ENCODE data around the gene CCN6. TPM values are rescaled to one million over a fixed set of nuclear protein-coding genes. Genes with fewer than 3 reads are reported as not detected.

The CCN6 gene
- total RNA-seq, 1 donor from 2014 or later = not detected

- Mint-ChIP-seq H3K4me1 (ENCODE audit: unreplicated experiment) (peaks cover 10% of the 10 kb centered on the region), H3K36me3 (no peaks in the 10 kb centered on the region), H3K9me3 (no peaks in the 10 kb centered on the region), H3K27me3 (peaks cover 4% of the 10 kb centered on the region), H3K4me3 (no peak overlapping the region), H3K27ac (no peak overlapping the region)
- TF ChIP-seq CTCF (conservative IDR thresholded peaks at IDR 0.05) = no peak
- DNase-seq (ENCODE audit: extremely low spot score, unreplicated experiment) = no peak
Observed at GRCh38 chr6:112034616-112034995, 19.3 kb upstream of the CCN6 start.

GRCh38 chr6:112036088-112036637 is 17.7 kb upstream of the CCN6 start:
- Mint-ChIP-seq H3K27me3 (peaks cover 4% of the 10 kb centered on the region), H3K9me3 (no peaks in the 10 kb centered on the region), H3K27ac (no peak overlapping the region), H3K4me3 (no peak overlapping the region), H3K36me3 (no peaks in the 10 kb centered on the region), H3K4me1 (ENCODE audit: unreplicated experiment) (no peaks in the 10 kb centered on the region)
- no peak for DNase-seq (ENCODE audit: extremely low spot score, unreplicated experiment)
- no peak for TF ChIP-seq CTCF (conservative IDR thresholded peaks at IDR 0.05)

DNA sequence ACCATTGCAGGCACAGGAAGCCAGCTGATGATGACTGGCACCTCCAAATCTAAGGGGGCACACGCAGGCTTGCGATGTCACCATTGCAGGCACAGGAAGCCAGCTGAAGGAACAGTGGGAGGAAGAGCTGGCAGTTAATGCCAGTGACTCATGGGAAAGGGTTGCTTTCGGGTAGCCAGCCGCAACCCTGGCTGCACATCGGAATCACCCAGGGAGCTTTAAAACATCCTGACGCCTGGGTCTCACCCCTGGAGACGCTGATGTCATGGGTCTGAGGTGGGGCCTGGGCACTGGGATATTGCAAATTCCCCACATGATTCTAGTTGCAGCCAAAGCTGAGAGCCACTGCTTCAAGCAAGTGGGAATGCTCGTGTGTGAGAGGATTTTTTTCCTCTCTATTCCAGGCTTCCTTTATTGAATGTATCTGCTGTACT is 16.1 kb upstream of the CCN6 start:
- no peak overlapping the region for H3K4me3 Mint-ChIP-seq
- no peaks in the 10 kb centered on the region for H3K36me3 Mint-ChIP-seq
- no peak for DNase-seq (ENCODE audit: extremely low spot score, unreplicated experiment)
- H3K4me1 Mint-ChIP-seq (ENCODE audit: unreplicated experiment) = peaks cover 8% of the 10 kb centered on the region
- TF ChIP-seq CTCF (conservative IDR thresholded peaks at IDR 0.05) = no peak
- H3K9me3 Mint-ChIP-seq = no peaks in the 10 kb centered on the region
- peaks cover 4% of the 10 kb centered on the region for H3K27me3 Mint-ChIP-seq
- no peak overlapping the region for H3K27ac Mint-ChIP-seq

- no peak for DNase-seq (ENCODE audit: extremely low spot score, unreplicated experiment)
- peaks cover 4% of the 10 kb centered on the region for H3K27me3 Mint-ChIP-seq
- no peaks in the 10 kb centered on the region for H3K36me3 Mint-ChIP-seq
- H3K27ac Mint-ChIP-seq = no peak overlapping the region
- no peaks in the 10 kb centered on the region for H3K9me3 Mint-ChIP-seq
- H3K4me3 Mint-ChIP-seq = no peak overlapping the region
- TF ChIP-seq CTCF (conservative IDR thresholded peaks at IDR 0.05) = no peak
- peaks cover 10% of the 10 kb centered on the region for H3K4me1 Mint-ChIP-seq (ENCODE audit: unreplicated experiment)
Observed at GRCh38 chr6:112038268-112038667, 15.6 kb upstream of the CCN6 start.

DNA sequence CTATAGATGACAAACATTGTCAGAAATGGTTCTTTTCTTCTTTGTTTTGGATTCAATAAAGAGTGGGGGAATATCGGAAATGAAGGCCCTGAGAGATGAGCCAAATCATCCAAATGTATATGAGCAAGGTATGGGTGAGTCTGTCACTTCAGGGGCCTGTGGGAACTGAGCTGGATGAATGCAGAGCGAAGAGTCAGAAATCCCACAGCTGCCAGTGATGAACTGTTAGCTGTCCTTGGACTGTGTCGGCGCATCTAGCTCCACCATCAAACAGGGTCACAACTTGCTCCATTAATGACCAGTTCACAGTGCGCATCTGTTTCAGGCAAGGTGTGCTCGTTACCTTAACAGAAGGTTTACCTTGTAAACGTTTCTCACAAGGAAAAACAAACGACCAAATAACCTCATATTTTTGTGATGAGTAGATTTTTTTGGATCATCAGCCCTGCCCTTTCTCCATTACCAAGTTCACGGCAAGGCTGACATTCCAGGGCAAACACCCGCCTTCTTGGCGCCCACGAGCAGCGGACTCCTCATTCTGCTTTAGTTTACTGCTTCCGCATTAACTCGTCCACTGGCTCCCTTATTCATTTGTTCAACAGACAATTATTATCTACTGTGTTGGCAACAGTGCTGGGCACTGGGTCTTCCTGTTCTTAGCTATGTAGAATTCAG is 15.0 kb upstream of the CCN6 start:
- no peak for TF ChIP-seq CTCF (conservative IDR thresholded peaks at IDR 0.05)
- DNase-seq (ENCODE audit: extremely low spot score, unreplicated experiment) = no peak
- Mint-ChIP-seq H3K9me3 (no peaks in the 10 kb centered on the region), H3K4me1 (ENCODE audit: unreplicated experiment) (peaks cover 13% of the 10 kb centered on the region), H3K27me3 (peaks cover 3% of the 10 kb centered on the region), H3K27ac (no peak overlapping the region), H3K36me3 (no peaks in the 10 kb centered on the region), H3K4me3 (no peak overlapping the region)

All from type B pancreatic cell (in vitro differentiated cells).